A549 (cell line): ENCODE measurements around the gene CHRD.

ENCODE experiments used
- MYC ChIP-seq: IDR thresholded peaks from 2 replicates; pipeline ENCODE4 v1.6.1; 2012; ENCODE audit warnings: mild to moderate bottlenecking, inconsistent platforms, low read length, improper control_type of control experiment, borderline replicate concordance
- PHF8 ChIP-seq: fragments of 200-600 bp; sonication (generic); IDR thresholded peaks from 2 replicates; pipeline ENCODE4 v1.6.1; 2016; ENCODE audit warnings: low read depth, mild to moderate bottlenecking, antibody characterized with exemption, moderate library complexity, borderline replicate concordance
- ZNF302 ChIP-seq: fragments of 250-450 bp; sonication (Bioruptor Pico); IDR thresholded peaks from 2 replicates; pipeline ENCODE4 v1.9.0; 2021; ENCODE audit warnings: inconsistent platforms, mild to moderate bottlenecking, moderate library complexity
- TF ChIP-seq, protein P1 (sequence below): fragments of 150-350 bp; IDR thresholded peaks from 2 replicates; pipeline ENCODE4 v1.6.1; 2014; ENCODE audit warnings: low read depth, mild to moderate bottlenecking, low read length
- TF ChIP-seq, protein P2 (sequence below): fragments of >200 bp; sonication (Bioruptor Twin); formaldehyde crosslinking; IDR thresholded peaks from 3 replicates; pipeline ENCODE4 v1.5.1; 2016

DNA sequence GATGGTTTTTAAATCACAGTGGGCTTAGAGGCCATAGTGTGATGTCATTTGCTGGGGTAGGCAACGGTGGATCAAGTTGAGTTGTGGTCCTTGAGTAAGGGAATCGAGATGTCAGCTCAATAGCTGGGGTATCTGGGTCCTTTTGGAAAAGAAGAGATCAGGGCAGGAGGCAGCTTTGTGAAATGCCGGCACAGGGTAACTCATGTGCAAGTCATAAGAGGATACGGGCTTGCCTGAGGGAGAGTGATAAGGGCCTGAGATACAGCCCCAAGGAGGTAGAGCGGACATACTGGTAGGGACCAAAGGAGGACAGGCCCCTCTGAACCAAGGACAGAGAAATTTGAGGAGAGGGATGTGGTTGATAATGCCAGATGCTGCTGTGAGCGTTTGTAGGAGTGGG, 46.7 kb upstream of the CHRD start:
- TF ChIP-seq PHF8 (no peak), ZNF302 (CRISPR knock-in tag) (no peak), MYC (no peak)
- TF ChIP-seq, protein P1, sequence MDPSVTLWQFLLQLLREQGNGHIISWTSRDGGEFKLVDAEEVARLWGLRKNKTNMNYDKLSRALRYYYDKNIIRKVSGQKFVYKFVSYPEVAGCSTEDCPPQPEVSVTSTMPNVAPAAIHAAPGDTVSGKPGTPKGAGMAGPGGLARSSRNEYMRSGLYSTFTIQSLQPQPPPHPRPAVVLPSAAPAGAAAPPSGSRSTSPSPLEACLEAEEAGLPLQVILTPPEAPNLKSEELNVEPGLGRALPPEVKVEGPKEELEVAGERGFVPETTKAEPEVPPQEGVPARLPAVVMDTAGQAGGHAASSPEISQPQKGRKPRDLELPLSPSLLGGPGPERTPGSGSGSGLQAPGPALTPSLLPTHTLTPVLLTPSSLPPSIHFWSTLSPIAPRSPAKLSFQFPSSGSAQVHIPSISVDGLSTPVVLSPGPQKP, result no peak
- TF ChIP-seq, protein P2, sequence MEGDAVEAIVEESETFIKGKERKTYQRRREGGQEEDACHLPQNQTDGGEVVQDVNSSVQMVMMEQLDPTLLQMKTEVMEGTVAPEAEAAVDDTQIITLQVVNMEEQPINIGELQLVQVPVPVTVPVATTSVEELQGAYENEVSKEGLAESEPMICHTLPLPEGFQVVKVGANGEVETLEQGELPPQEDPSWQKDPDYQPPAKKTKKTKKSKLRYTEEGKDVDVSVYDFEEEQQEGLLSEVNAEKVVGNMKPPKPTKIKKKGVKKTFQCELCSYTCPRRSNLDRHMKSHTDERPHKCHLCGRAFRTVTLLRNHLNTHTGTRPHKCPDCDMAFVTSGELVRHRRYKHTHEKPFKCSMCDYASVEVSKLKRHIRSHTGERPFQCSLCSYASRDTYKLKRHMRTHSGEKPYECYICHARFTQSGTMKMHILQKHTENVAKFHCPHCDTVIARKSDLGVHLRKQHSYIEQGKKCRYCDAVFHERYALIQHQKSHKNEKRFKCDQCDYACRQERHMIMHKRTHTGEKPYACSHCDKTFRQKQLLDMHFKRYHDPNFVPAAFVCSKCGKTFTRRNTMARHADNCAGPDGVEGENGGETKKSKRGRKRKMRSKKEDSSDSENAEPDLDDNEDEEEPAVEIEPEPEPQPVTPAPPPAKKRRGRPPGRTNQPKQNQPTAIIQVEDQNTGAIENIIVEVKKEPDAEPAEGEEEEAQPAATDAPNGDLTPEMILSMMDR, result no peak
